BLaER1 (cell line): ENCODE results near the gene COMMD8.

ENCODE experiments used
- H3K27ac ChIP-seq: shearing (Covaris generic); formaldehyde crosslinking; 2 replicates; pipeline ENCODE4 v1.8.1; 2022
- H3K27me3 ChIP-seq: shearing (Covaris generic); formaldehyde crosslinking; 2 replicates; pipeline ENCODE4 v1.8.1; 2022
- H3K36me3 ChIP-seq: shearing (Covaris generic); formaldehyde crosslinking; 2 replicates; pipeline ENCODE4 v1.8.1; 2022
- H3K4me1 ChIP-seq: shearing (Covaris generic); formaldehyde crosslinking; 2 replicates; pipeline ENCODE4 v1.8.1; 2022
- H3K4me2 ChIP-seq: shearing (Covaris generic); formaldehyde crosslinking; 2 replicates; pipeline ENCODE4 v1.8.1; 2022
- H3K4me3 ChIP-seq: shearing (Covaris generic); formaldehyde crosslinking; 2 replicates; pipeline ENCODE4 v1.8.1; 2022
- H3K9ac ChIP-seq: shearing (Covaris generic); formaldehyde crosslinking; 2 replicates; pipeline ENCODE4 v1.8.1; 2022
- H3K9me3 ChIP-seq: shearing (Covaris generic); formaldehyde crosslinking; 2 replicates; pipeline ENCODE4 v1.8.1; 2022
- H4K20me1 ChIP-seq: shearing (Covaris generic); formaldehyde crosslinking; 2 replicates; pipeline ENCODE4 v1.8.1; 2022
- Cebpa-rat ChIP-seq: shearing (Covaris generic); IDR thresholded peaks from 2 replicates; pipeline ENCODE4 v1.8.1; 2022

The COMMD8 gene

GRCh38 chr4:47475411-47475810 is 11.9 kb upstream of the COMMD8 start:
- Histone ChIP-seq H4K20me1 (no peaks in the 10 kb centered on the region), H3K27ac (no peak overlapping the region), H3K27me3 (no peaks in the 10 kb centered on the region), H3K9me3 (no peaks in the 10 kb centered on the region), H3K9ac (no peak overlapping the region), H3K36me3 (no peaks in the 10 kb centered on the region), H3K4me3 (no peak overlapping the region), H3K4me1 (no peaks in the 10 kb centered on the region), H3K4me2 (no peak overlapping the region)
- TF ChIP-seq Cebpa-rat = no peak

GRCh38 chr4:47474799-47475198 is 11.3 kb upstream of the COMMD8 start:
- no peak for TF ChIP-seq Cebpa-rat
- H3K27me3 ChIP-seq = no peaks in the 10 kb centered on the region
- H3K4me2 ChIP-seq = no peak overlapping the region
- no peaks in the 10 kb centered on the region for H3K9me3 ChIP-seq
- no peak overlapping the region for H3K27ac ChIP-seq
- no peak overlapping the region for H3K9ac ChIP-seq
- H4K20me1 ChIP-seq = no peaks in the 10 kb centered on the region
- H3K36me3 ChIP-seq = no peaks in the 10 kb centered on the region
- H3K4me3 ChIP-seq = no peak overlapping the region
- no peaks in the 10 kb centered on the region for H3K4me1 ChIP-seq

- no peak overlapping the region for H3K4me3 ChIP-seq
- no peaks in the 10 kb centered on the region for H3K36me3 ChIP-seq
- H3K9ac ChIP-seq = no peak overlapping the region
- H3K27ac ChIP-seq = no peak overlapping the region
- H3K9me3 ChIP-seq = no peaks in the 10 kb centered on the region
- no peak for TF ChIP-seq Cebpa-rat
- no peak overlapping the region for H3K4me2 ChIP-seq
- no peaks in the 10 kb centered on the region for H4K20me1 ChIP-seq
- H3K4me1 ChIP-seq = no peaks in the 10 kb centered on the region
- H3K27me3 ChIP-seq = no peaks in the 10 kb centered on the region
Observed at GRCh38 chr4:47473141-47473750, 9.7 kb upstream of the COMMD8 start.

- no peak for TF ChIP-seq Cebpa-rat
- H3K27me3 ChIP-seq = no peaks in the 10 kb centered on the region
- H4K20me1 ChIP-seq = no peaks in the 10 kb centered on the region
- no peak overlapping the region for H3K4me2 ChIP-seq
- no peaks in the 10 kb centered on the region for H3K9me3 ChIP-seq
- H3K27ac ChIP-seq = no peak overlapping the region
- no peak overlapping the region for H3K9ac ChIP-seq
- no peaks in the 10 kb centered on the region for H3K36me3 ChIP-seq
- no peaks in the 10 kb centered on the region for H3K4me1 ChIP-seq
- H3K4me3 ChIP-seq = no peak overlapping the region
Observed at GRCh38 chr4:47471591-47471990, 8.1 kb upstream of the COMMD8 start.

- no peak overlapping the region for H3K27ac ChIP-seq
- H3K9me3 ChIP-seq = no peaks in the 10 kb centered on the region
- H3K36me3 ChIP-seq = no peaks in the 10 kb centered on the region
- H3K27me3 ChIP-seq = no peaks in the 10 kb centered on the region
- no peak overlapping the region for H3K4me2 ChIP-seq
- TF ChIP-seq Cebpa-rat = no peak
- no peaks in the 10 kb centered on the region for H3K4me1 ChIP-seq
- H3K9ac ChIP-seq = no peak overlapping the region
- H4K20me1 ChIP-seq = no peaks in the 10 kb centered on the region
- H3K4me3 ChIP-seq = no peak overlapping the region
Observed at GRCh38 chr4:47471064-47471463, 7.6 kb upstream of the COMMD8 start.

GRCh38 chr4:47469951-47470350 is 6.4 kb upstream of the COMMD8 start:
- no peak overlapping the region for H3K27ac ChIP-seq
- H4K20me1 ChIP-seq = no peaks in the 10 kb centered on the region
- H3K9me3 ChIP-seq = no peaks in the 10 kb centered on the region
- peaks cover 4% of the 10 kb centered on the region for H3K4me1 ChIP-seq
- H3K36me3 ChIP-seq = no peaks in the 10 kb centered on the region
- H3K4me2 ChIP-seq = no peak overlapping the region
- TF ChIP-seq Cebpa-rat = no peak
- no peaks in the 10 kb centered on the region for H3K27me3 ChIP-seq
- H3K4me3 ChIP-seq = no peak overlapping the region
- H3K9ac ChIP-seq = no peak overlapping the region

- TF ChIP-seq Cebpa-rat = no peak
- H3K36me3 ChIP-seq = no peaks in the 10 kb centered on the region
- no peak overlapping the region for H3K4me3 ChIP-seq
- no peaks in the 10 kb centered on the region for H4K20me1 ChIP-seq
- no peak overlapping the region for H3K4me2 ChIP-seq
- peaks cover 15% of the 10 kb centered on the region for H3K4me1 ChIP-seq
- no peaks in the 10 kb centered on the region for H3K27me3 ChIP-seq
- no peak overlapping the region for H3K9ac ChIP-seq
- no peak overlapping the region for H3K27ac ChIP-seq
- no peaks in the 10 kb centered on the region for H3K9me3 ChIP-seq
Observed at GRCh38 chr4:47468706-47469365, 5.3 kb upstream of the COMMD8 start.

- H3K27ac ChIP-seq = no peak overlapping the region
- H3K4me1 ChIP-seq = peaks cover 30% of the 10 kb centered on the region
- H3K4me2 ChIP-seq = no peak overlapping the region
- H3K9me3 ChIP-seq = no peaks in the 10 kb centered on the region
- H3K9ac ChIP-seq = no peak overlapping the region
- H3K4me3 ChIP-seq = no peak overlapping the region
- no peaks in the 10 kb centered on the region for H3K27me3 ChIP-seq
- H3K36me3 ChIP-seq = no peaks in the 10 kb centered on the region
- TF ChIP-seq Cebpa-rat = no peak
- H4K20me1 ChIP-seq = no peaks in the 10 kb centered on the region
Observed at GRCh38 chr4:47466056-47466785, 2.7 kb upstream of the COMMD8 start.

- Histone ChIP-seq H3K4me3 (no peak overlapping the region), H3K36me3 (no peaks in the 10 kb centered on the region), H4K20me1 (no peaks in the 10 kb centered on the region), H3K4me1 (peaks cover 30% of the 10 kb centered on the region), H3K27me3 (no peaks in the 10 kb centered on the region), H3K9ac (no peak overlapping the region), H3K4me2 (peak overlapping the region; percentile 11; the same call in 1 of the 2 replicates), H3K9me3 (no peaks in the 10 kb centered on the region), H3K27ac (no peak overlapping the region)
- no peak for TF ChIP-seq Cebpa-rat
Observed at GRCh38 chr4:47465004-47465403, 1.5 kb upstream of the COMMD8 start.

GRCh38 chr4:47462799-47463234 is 685 bp downstream of the COMMD8 start:
- TF ChIP-seq Cebpa-rat = no peak
- no peaks in the 10 kb centered on the region for H3K27me3 ChIP-seq
- H3K4me3 ChIP-seq = peak overlapping the region; percentile 92
- no peaks in the 10 kb centered on the region for H4K20me1 ChIP-seq
- H3K4me2 ChIP-seq = peak overlapping the region; percentile 92
- H3K27ac ChIP-seq = peak overlapping the region; percentile 89
- H3K9ac ChIP-seq = peak overlapping the region; percentile 85
- H3K36me3 ChIP-seq = no peaks in the 10 kb centered on the region
- peaks cover 30% of the 10 kb centered on the region for H3K4me1 ChIP-seq
- H3K9me3 ChIP-seq = no peaks in the 10 kb centered on the region
